Esophagus mucosa (tissue), 1 donor: Measurements from ENCODE around the gene AMELY. TPM values are rescaled to one million over a fixed set of nuclear protein-coding genes. Genes with fewer than 3 reads are reported as not detected.

Experiments
- total RNA-seq: library from RNA; stranded (reverse); gene quantifications from one replicate; pipeline ENCODE4 v1.2.4, GENCODE V29; 2023
- donor health status: DM: yes; HTN: yes; CAD: no.

Gene AMELY
- total RNA-seq, 1 donor from 2014 or later: not detected

Other genes with a start within 250 kb of the AMELY start
- not detected for gene TBL1Y, start 1.1 kb downstream of the AMELY start, total RNA-seq